ENCODE data around the gene LRRK1. TPM values are rescaled to one million over a fixed set of nuclear protein-coding genes. Genes with fewer than 3 reads are reported as not detected.

The LRRK1 gene
- total RNA-seq, 1 experiment from 2014 or later = 7.0 TPM

DNA sequence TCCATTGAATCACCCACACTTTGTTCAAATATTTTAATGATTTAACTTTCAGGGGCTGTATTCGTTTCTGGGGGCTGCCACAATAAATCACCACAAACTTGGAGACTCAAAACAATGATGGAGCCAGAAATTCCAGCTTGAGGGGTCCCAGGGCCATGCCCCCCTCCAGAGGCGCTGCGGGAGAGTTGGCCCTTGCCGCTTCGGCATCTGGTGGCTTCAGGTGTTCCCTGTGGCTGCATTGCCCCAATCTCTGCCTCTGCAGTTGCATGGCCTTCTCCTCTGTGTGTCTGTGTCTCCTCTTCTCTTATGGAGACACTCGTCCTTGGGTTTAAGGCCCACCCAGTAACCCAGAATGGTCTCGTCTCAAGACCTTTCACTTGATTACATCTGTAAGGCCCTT, 187.9 kb downstream of the LRRK1 start:
- TF ChIP-seq EZH2 (IDR thresholded peaks at IDR 0.05; ENCODE audit: low read length, unreplicated experiment) = no peak
- no peak for TF ChIP-seq EZH2phosphoT487 (IDR thresholded peaks at IDR 0.05; ENCODE audit: borderline replicate concordance, low read length)
- TF ChIP-seq, protein P1, sequence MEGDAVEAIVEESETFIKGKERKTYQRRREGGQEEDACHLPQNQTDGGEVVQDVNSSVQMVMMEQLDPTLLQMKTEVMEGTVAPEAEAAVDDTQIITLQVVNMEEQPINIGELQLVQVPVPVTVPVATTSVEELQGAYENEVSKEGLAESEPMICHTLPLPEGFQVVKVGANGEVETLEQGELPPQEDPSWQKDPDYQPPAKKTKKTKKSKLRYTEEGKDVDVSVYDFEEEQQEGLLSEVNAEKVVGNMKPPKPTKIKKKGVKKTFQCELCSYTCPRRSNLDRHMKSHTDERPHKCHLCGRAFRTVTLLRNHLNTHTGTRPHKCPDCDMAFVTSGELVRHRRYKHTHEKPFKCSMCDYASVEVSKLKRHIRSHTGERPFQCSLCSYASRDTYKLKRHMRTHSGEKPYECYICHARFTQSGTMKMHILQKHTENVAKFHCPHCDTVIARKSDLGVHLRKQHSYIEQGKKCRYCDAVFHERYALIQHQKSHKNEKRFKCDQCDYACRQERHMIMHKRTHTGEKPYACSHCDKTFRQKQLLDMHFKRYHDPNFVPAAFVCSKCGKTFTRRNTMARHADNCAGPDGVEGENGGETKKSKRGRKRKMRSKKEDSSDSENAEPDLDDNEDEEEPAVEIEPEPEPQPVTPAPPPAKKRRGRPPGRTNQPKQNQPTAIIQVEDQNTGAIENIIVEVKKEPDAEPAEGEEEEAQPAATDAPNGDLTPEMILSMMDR (conservative IDR thresholded peaks at IDR 0.05; ENCODE audit: low read depth, low read length) = no peak
- Histone ChIP-seq H3K9me2 (replicated peaks; ENCODE audit: low read length) (no peaks in the 10 kb centered on the region), H3K4me1 (ENCODE audit: insufficient read depth, low read length) (peaks cover 8% of the 10 kb centered on the region; the same call in 1 of the 2 replicates), H3K9ac (ENCODE audit: low read length) (no peak overlapping the region), H3K4me2 (ENCODE audit: low read length) (no peak overlapping the region), H3F3A (ENCODE audit: low read length, unreplicated experiment) (no peaks in the 10 kb centered on the region), H3K79me2 (ENCODE audit: low read length) (no peaks in the 10 kb centered on the region), H3K36me3 (ENCODE audit: low read depth, low read length) (no peaks in the 10 kb centered on the region), H4K20me1 (ENCODE audit: low read length) (no peaks in the 10 kb centered on the region), H2AFZ (ENCODE audit: low read length) (no peak overlapping the region), H3K9me3 (ENCODE audit: low read length) (no peaks in the 10 kb centered on the region), H3K4me3 (ENCODE audit: low read length) (no peak overlapping the region), H3K27me3 (ENCODE audit: low read length) (no peaks in the 10 kb centered on the region), H3K27ac (ENCODE audit: low read length) (no peak overlapping the region)
- intact Hi-C loops (cut with micrococcal nuclease) = no loop called here
- no peak for ATAC-seq
- POLR2A ChIA-PET (ENCODE audit: unreplicated experiment) = no interaction called here
- no peak for DNase-seq
- CTCF ChIA-PET = no interaction called here
- BruUV-seq (replicated peaks) = no TSS peak

- H3K4me1 ChIP-seq (ENCODE audit: insufficient read depth, low read length) = peaks cover 8% of the 10 kb centered on the region; the same call in 1 of the 2 replicates
- H3K79me2 ChIP-seq (ENCODE audit: low read length) = no peaks in the 10 kb centered on the region
- ATAC-seq (no peak), DNase-seq (no peak)
- BruUV-seq (replicated peaks) = no TSS peak
- TF ChIP-seq EZH2 (IDR thresholded peaks at IDR 0.05; ENCODE audit: low read length, unreplicated experiment) (no peak), EZH2phosphoT487 (IDR thresholded peaks at IDR 0.05; ENCODE audit: borderline replicate concordance, low read length) (no peak)
- TF ChIP-seq, protein P1 (conservative IDR thresholded peaks at IDR 0.05; ENCODE audit: low read depth, low read length) = no peak
- no peak overlapping the region for H3K4me2 ChIP-seq (ENCODE audit: low read length)
- intact Hi-C loops (cut with micrococcal nuclease) = no loop called here
- H2AFZ ChIP-seq (ENCODE audit: low read length) = no peak overlapping the region
- H3K27ac ChIP-seq (ENCODE audit: low read length) = no peak overlapping the region
- H3K9me3 ChIP-seq (ENCODE audit: low read length) = no peaks in the 10 kb centered on the region
- ChIA-PET CTCF (no interaction called here), POLR2A (ENCODE audit: unreplicated experiment) (no interaction called here)
- H3K9me2 ChIP-seq (replicated peaks; ENCODE audit: low read length) = no peaks in the 10 kb centered on the region
- no peaks in the 10 kb centered on the region for H4K20me1 ChIP-seq (ENCODE audit: low read length)
- no peaks in the 10 kb centered on the region for H3K27me3 ChIP-seq (ENCODE audit: low read length)
- no peaks in the 10 kb centered on the region for H3K36me3 ChIP-seq (ENCODE audit: low read depth, low read length)
- H3K9ac ChIP-seq (ENCODE audit: low read length) = no peak overlapping the region
- H3K4me3 ChIP-seq (ENCODE audit: low read length) = no peak overlapping the region
- H3F3A ChIP-seq (ENCODE audit: low read length, unreplicated experiment) = no peaks in the 10 kb centered on the region
Observed at GRCh38 chr15:101107625-101108460, 188.7 kb downstream of the LRRK1 start.

DNA sequence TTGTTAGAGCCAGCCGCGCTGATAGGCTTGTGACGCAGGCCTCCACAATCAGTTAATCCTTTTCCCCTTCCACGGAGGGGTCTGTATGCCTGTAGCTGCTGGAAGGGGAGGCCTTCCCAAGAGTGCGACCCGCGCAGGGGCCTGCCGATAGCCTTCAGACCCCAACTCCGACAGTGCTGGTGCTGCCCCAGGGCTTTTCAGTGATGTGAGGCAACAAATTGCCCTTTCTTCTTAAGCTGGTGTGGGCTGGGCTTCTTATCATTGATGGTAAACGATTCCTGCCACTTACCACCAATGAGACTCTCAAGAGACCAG, 189.3 kb downstream of the LRRK1 start:
- Histone ChIP-seq H3K4me3 (ENCODE audit: low read length) (no peak overlapping the region), H3K27me3 (ENCODE audit: low read length) (no peaks in the 10 kb centered on the region), H3K36me3 (ENCODE audit: low read depth, low read length) (no peaks in the 10 kb centered on the region), H3K9ac (ENCODE audit: low read length) (no peak overlapping the region), H3K9me3 (ENCODE audit: low read length) (no peaks in the 10 kb centered on the region), H3K79me2 (ENCODE audit: low read length) (no peaks in the 10 kb centered on the region), H4K20me1 (ENCODE audit: low read length) (no peaks in the 10 kb centered on the region), H3K9me2 (replicated peaks; ENCODE audit: low read length) (no peaks in the 10 kb centered on the region), H3K4me2 (ENCODE audit: low read length) (no peak overlapping the region), H3K27ac (ENCODE audit: low read length) (no peak overlapping the region), H2AFZ (ENCODE audit: low read length) (no peak overlapping the region), H3F3A (ENCODE audit: low read length, unreplicated experiment) (no peaks in the 10 kb centered on the region), H3K4me1 (ENCODE audit: insufficient read depth, low read length) (peaks cover 8% of the 10 kb centered on the region; the same call in 1 of the 2 replicates)
- intact Hi-C loops (cut with micrococcal nuclease) = no loop called here
- DNase-seq (no peak), ATAC-seq (no peak)
- ChIA-PET POLR2A (ENCODE audit: unreplicated experiment) (no interaction called here), CTCF (no interaction called here)
- TF ChIP-seq EZH2phosphoT487 (IDR thresholded peaks at IDR 0.05; ENCODE audit: borderline replicate concordance, low read length) = no peak
- TF ChIP-seq EZH2 (IDR thresholded peaks at IDR 0.05; ENCODE audit: low read length, unreplicated experiment) = no peak
- TF ChIP-seq, protein P1 (conservative IDR thresholded peaks at IDR 0.05; ENCODE audit: low read depth, low read length) = no peak
- BruUV-seq (replicated peaks) = no TSS peak
